ENCODE data around the gene SLC35G3.
"Not testable (repeated sequence)": the region's sequence is repeated elsewhere in the genome, so short reads cannot be mapped to it uniquely, and the experiment has no call there.

SLC35G3 gene

GRCh38 chr17:35161281-35161761 lies 32.9 kb downstream of the SLC35G3 start:
- DNase-seq: no peak

- DNase-seq: no peak
Measured at GRCh38 chr17:35160354-35161201, 33.6 kb downstream of the SLC35G3 start.

GRCh38 chr17:35159940-35160339 lies 34.3 kb downstream of the SLC35G3 start:
- no peak for DNase-seq

- no peak for DNase-seq
Measured at GRCh38 chr17:35155246-35155645, 38.9 kb downstream of the SLC35G3 start.

- DNase-seq: no peak
Measured at GRCh38 chr17:35154196-35155165, 39.7 kb downstream of the SLC35G3 start.

GRCh38 chr17:35152421-35153140 lies 41.6 kb downstream of the SLC35G3 start:
- DNase-seq: no peak

GRCh38 chr17:35151080-35151479 lies 43.1 kb downstream of the SLC35G3 start:
- not testable (repeated sequence) for DNase-seq

GRCh38 chr17:35149941-35150340 lies 44.3 kb downstream of the SLC35G3 start:
- no peak for DNase-seq

GRCh38 chr17:35148144-35148543 lies 46.0 kb downstream of the SLC35G3 start:
- DNase-seq: no peak

GRCh38 chr17:35147375-35147905 lies 46.8 kb downstream of the SLC35G3 start, which contains the start of gene UNC45B:
TSS of gene UNC45B (plus strand) at chr17:35147817. CDS start at chr17:35148264, 447 bp downstream.
- no peak for DNase-seq

GRCh38 chr17:35146214-35146833 lies 47.9 kb downstream of the SLC35G3 start:
- no peak for DNase-seq

GRCh38 chr17:35144840-35145239 lies 49.4 kb downstream of the SLC35G3 start:
- DNase-seq: no peak
